Body of pancreas (tissue), 4 donors: ENCODE data around the gene NECAP2.

ENCODE experiments used
- POLR2A ChIP-seq, 3 donors: fragments of 450-650 bp; IDR thresholded peaks; one replicate each; pipeline ENCODE4 v1.6.1; 2016; ENCODE audit warnings: antibody characterized with exemption in 3 of 3, mild to moderate bottlenecking in 2 of 3
- TF ChIP-seq, protein P1 (sequence below), 7 experiments: fragments of 450-650 bp in 4 of 7; fragments of 200-600 bp in 3 of 7; sonication (generic) in 3 of 7; IDR thresholded peaks; one replicate each; pipeline ENCODE4 v1.5.1; 2016 to 2019; ENCODE audit warnings: antibody characterized with exemption in 7 of 7

DNA sequence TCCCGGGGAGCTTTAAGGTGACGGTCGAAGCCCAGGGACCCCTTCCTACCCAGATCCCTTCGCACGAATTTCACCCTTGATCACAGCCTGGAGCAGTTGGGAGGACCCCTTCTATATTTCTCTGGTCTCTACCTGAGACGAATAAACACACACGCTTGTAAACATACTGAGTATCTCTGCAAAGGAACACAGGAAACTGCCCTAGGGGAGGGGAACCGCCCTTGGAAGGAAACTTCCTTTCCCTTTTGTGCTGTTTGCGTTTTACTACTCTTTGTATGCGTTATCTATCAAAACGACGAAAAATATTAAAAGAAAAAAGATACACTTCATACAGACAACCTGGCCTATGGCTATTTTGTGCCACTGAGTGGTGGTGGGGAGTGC lies 750 bp downstream of the NECAP2 start:
- no peak for TF ChIP-seq POLR2A (IDR thresholded peaks at IDR 0.05)
- TF ChIP-seq, protein P1, sequence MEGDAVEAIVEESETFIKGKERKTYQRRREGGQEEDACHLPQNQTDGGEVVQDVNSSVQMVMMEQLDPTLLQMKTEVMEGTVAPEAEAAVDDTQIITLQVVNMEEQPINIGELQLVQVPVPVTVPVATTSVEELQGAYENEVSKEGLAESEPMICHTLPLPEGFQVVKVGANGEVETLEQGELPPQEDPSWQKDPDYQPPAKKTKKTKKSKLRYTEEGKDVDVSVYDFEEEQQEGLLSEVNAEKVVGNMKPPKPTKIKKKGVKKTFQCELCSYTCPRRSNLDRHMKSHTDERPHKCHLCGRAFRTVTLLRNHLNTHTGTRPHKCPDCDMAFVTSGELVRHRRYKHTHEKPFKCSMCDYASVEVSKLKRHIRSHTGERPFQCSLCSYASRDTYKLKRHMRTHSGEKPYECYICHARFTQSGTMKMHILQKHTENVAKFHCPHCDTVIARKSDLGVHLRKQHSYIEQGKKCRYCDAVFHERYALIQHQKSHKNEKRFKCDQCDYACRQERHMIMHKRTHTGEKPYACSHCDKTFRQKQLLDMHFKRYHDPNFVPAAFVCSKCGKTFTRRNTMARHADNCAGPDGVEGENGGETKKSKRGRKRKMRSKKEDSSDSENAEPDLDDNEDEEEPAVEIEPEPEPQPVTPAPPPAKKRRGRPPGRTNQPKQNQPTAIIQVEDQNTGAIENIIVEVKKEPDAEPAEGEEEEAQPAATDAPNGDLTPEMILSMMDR (IDR thresholded peaks at IDR 0.05), result no peak
